Lung (tissue), 13 donors: ENCODE results near the gene PGAP1. TPM values are rescaled to one million over a fixed set of nuclear protein-coding genes. Genes with fewer than 3 reads are reported as not detected.

Experiments
- ATAC-seq: fragments of 200-7000 bp; cut with Tn5 transposase; one replicate; pipeline ENCODE4 v1.9.1; 2020; ENCODE audit warnings: moderate number of reproducible peaks; ENCODE audit not compliant: insufficient read depth, low FRiP score
- DNase-seq, 3 donors: peaks; one replicate each; pipeline ENCODE4 v3.0.0-alpha.2; 2013 to 2017
- H3K27ac ChIP-seq, 2 donors: one replicate each; pipeline ENCODE4 v1.5.1; 2013; ENCODE audit warnings: mild to moderate bottlenecking in 2 of 2, moderate library complexity in 2 of 2, control low read depth in 1 of 2, inconsistent platforms in 1 of 2, low read depth in 1 of 2, low read length in 1 of 2
- H3K27me3 ChIP-seq, 3 donors: one replicate each; pipeline ENCODE4 v1.5.1; 2013; ENCODE audit warnings: low read length in 2 of 3; ENCODE audit not compliant: control insufficient read depth in 3 of 3, insufficient read depth in 3 of 3
- H3K36me3 ChIP-seq, 4 donors: one replicate each; pipeline ENCODE4 v1.5.1; 2013; ENCODE audit warnings: low read length in 4 of 4, mild to moderate bottlenecking in 1 of 4, moderate library complexity in 1 of 4; ENCODE audit not compliant: control insufficient read depth in 4 of 4, insufficient read depth in 4 of 4
- H3K4me1 ChIP-seq, 5 donors: one replicate each; pipeline ENCODE4 v1.5.1; 2013; ENCODE audit warnings: low read length in 5 of 5, mild to moderate bottlenecking in 2 of 5, moderate library complexity in 1 of 5; ENCODE audit not compliant: control insufficient read depth in 5 of 5, insufficient read depth in 5 of 5
- H3K4me3 ChIP-seq: one replicate; pipeline ENCODE4 v1.5.1; 2013; ENCODE audit warnings: mild to moderate bottlenecking, control low read depth, moderate library complexity
- H3K9ac ChIP-seq, 2 donors: one replicate each; pipeline ENCODE4 v1.5.1; 2013; ENCODE audit warnings: low read length in 2 of 2, control low read depth in 1 of 2; ENCODE audit not compliant: insufficient read depth in 1 of 2
- H3K9me3 ChIP-seq, 4 donors: one replicate each; pipeline ENCODE4 v1.5.1; 2013; ENCODE audit warnings: low read length in 3 of 4, mild to moderate bottlenecking in 1 of 4, moderate library complexity in 1 of 4; ENCODE audit not compliant: control insufficient read depth in 4 of 4, insufficient read depth in 3 of 4
- CTCF ChIP-seq: IDR thresholded peaks from 2 replicates; pipeline ENCODE4 v1.5.1; 2012; ENCODE audit warnings: mild to moderate bottlenecking; ENCODE audit errors: control extremely low read depth, extremely low read depth
- WGBS, 2 donors: extraction: QIAGEN DNeasy Blood & Tissue Kit; methylation state at CpG; one replicate each; pipeline ENCODE4 v1.1.7; 2013; 5-methylcytosine and 5-hydroxymethylcytosine counted together
- polyA plus RNA-seq, 2 donors: library from polyadenylated mRNA; stranded (reverse); fragments of 200-250 nt; gene quantifications; one replicate each; pipeline ENCODE4 v1.2.1, GENCODE V29; 2013
- small RNA-seq: library from RNA; depleted of rRNA; stranded (forward); fragments of <200 nt; gene quantifications from one replicate; pipeline ENCODE3, GENCODE V24; 2014; ENCODE audit warnings: low replicate concordance
- total RNA-seq, 2 donors: library from RNA; depleted of rRNA in 1 of 2; stranded (reverse); fragments of >200 nt in 1 of 2; gene quantifications; one replicate each; pipeline ENCODE4 v1.2.1, GENCODE V29; 2014 to 2021
- donor health status: control.
- donor health status: control.
- donor health status: Bipolar disorder and iron deficiency.
- donor health status: healthy.
- donor health status: DM: yes; HTN: yes; CAD: no.

The PGAP1 gene
- total and polyA plus RNA-seq, 4 donors = 1.4 to 34.1 (median 7.0) TPM

- peaks cover 18 to 65% (median 35%) of the 10 kb centered on the region in 4 donors for H3K36me3 ChIP-seq
- no peak overlapping the region for H3K4me3 ChIP-seq
- ATAC-seq = peak; percentile 19
- no peak overlapping the region for H3K9ac ChIP-seq
- no peak overlapping the region for H3K27ac ChIP-seq
- TF ChIP-seq CTCF = no peak
- no peaks in the 10 kb centered on the region for H3K9me3 ChIP-seq
- 91 to 92% methylated on average over 4 of the region's 4 CpGs for WGBS, 2 donors
- no peaks in the 10 kb centered on the region for H3K4me1 ChIP-seq
- DNase-seq = no peak
- H3K27me3 ChIP-seq = no peaks in the 10 kb centered on the region
Measured at GRCh38 chr2:196783431-196784094, 142.9 kb downstream of the PGAP1 start.

Small RNAs within 50 kb of the gene (small RNA-seq; reads per million reads assigned to genes)
- gene AC012486.1 = not detected

Other genes starting within 250 kb of the PGAP1 start
- gene GTF3C3, start 127.0 kb downstream of the PGAP1 start, total RNA-seq = 10 to 100 TPM; 25.7 to 71.7 TPM
- 10 to 100 TPM; 10.7 to 11.4 TPM for gene GTF3C3, start 127.0 kb downstream of the PGAP1 start, polyA plus RNA-seq
- not detected for gene C2orf66, start 117.4 kb downstream of the PGAP1 start, total RNA-seq
- under 1 TPM; 0.02 to 0.18 TPM for gene C2orf66, start 117.4 kb downstream of the PGAP1 start, polyA plus RNA-seq